HG03571 (cell line): ENCODE data around the gene ATIC.

Experiments used
- ATAC-seq: cut with Tn5 transposase; IDR thresholded peaks from one replicate; pipeline ENCODE4 v1.9.1; 2021; ENCODE audit not compliant: unreplicated experiment

Gene ATIC

GRCh38 chr2:215314896-215315295 lies 3.0 kb downstream of the ATIC start:
- ATAC-seq, result no peak

- ATAC-seq, result no peak
Measured at GRCh38 chr2:215315301-215315700, 3.4 kb downstream of the ATIC start.

- no peak for ATAC-seq
Measured at GRCh38 chr2:215316336-215316735, 4.5 kb downstream of the ATIC start.

DNA sequence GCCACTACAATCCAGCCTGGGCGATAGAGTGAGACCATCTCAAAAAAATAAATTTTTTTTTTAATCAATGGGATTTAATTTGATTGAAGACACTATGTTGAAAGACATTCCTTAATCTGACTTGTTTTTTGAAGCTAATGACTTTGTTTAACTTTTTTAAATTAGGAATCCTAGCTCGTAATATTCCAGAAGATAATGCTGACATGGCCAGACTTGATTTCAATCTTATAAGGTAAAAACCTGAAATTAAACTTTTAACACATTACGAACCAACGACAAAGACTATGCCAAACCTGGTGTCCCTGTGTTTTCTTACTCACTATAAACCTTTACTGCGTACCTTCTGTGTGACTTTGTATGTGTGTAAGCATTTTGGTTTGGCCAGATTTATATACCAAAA lies 7.6 kb downstream of the ATIC start:
- no peak for ATAC-seq

DNA sequence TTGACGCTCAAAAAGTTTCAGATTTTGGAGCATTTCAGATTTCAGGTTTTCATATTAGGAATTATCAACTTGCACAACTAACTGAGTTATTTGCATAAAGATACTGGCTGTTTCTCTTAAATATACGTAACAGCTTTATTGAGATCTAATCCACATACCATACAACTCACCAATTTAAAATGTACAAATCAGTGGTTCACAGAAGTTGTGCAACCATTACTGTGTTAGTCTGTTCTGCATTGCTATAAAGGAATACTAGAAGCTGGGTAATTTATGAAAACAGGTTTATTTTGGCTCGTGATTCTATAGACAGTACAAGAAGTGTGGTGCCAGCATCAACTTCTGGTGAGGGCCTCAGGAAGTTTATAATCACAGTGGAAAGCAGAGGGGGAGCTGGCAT lies 8.2 kb downstream of the ATIC start:
- ATAC-seq, result no peak

- no peak for ATAC-seq
Measured at GRCh38 chr2:215320679-215321078, 8.8 kb downstream of the ATIC start.

DNA sequence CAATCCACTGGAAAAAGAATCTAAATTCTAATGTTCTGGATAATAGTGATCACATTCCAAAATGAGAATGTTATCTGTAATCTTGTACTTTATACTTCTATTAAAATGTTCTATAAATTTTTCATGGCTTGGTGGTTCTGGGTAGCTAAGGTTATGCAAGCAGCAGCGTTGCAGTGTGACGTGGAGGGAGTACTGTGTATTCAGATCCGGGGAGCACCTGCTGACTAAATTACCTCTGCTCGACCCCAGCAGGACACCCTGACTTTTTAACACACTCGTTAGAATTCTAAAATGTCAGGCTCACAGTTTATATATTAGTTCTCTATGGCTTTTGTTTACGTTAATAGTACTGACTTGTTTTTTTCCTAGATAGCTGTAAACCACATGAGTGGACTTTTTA lies 13.0 kb downstream of the ATIC start:
- ATAC-seq, result no peak

- no peak for ATAC-seq
Measured at GRCh38 chr2:215328066-215328465, 16.2 kb downstream of the ATIC start.

GRCh38 chr2:215332872-215333595 lies 21.2 kb downstream of the ATIC start:
- peak; percentile 79 for ATAC-seq

- no peak for ATAC-seq
Measured at GRCh38 chr2:215338883-215339679, 27.2 kb downstream of the ATIC start.

DNA sequence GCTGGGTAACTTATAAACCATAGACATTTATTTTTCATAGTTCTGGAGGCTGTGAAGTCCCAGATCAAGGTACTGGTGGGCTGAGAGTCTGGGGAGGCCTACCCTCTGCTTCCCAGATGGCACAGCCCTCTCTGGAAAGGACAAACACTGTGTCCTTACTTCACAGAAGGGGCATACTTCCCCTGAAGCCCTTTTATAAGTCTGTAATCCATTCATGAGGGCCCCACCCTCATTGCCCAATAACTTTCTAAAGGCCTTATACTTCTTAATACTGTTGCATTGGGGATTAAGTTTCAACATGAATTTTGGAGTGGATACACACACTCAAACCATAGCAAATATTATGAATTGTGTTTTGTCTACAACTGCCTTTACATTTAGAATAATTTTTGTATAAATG lies 36.0 kb downstream of the ATIC start:
- ATAC-seq, result no peak

DNA sequence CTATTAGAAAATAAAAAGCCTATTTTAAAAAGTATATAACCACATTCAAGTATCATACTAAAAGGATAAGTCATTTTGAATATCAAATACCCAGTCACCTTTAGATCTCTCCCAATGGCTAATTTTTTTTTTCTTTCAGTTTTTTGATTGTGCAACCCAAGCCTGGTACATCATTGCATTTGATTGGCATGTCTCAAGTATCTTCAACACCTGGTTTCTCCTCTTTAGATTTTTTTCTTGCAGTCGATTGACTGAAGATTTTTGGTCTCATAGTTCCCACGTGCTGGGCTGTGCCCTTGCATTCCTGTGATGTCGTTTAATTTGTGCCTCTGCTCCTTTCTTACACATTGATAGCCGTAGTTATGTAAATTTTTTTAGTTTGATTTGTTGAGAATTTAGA lies 40.7 kb downstream of the ATIC start:
- no peak for ATAC-seq

- ATAC-seq, result no peak
Measured at GRCh38 chr2:215354771-215355695, 43.2 kb downstream of the ATIC start.

- no peak for ATAC-seq
Measured at GRCh38 chr2:215355801-215356200, 43.9 kb downstream of the ATIC start.

DNA sequence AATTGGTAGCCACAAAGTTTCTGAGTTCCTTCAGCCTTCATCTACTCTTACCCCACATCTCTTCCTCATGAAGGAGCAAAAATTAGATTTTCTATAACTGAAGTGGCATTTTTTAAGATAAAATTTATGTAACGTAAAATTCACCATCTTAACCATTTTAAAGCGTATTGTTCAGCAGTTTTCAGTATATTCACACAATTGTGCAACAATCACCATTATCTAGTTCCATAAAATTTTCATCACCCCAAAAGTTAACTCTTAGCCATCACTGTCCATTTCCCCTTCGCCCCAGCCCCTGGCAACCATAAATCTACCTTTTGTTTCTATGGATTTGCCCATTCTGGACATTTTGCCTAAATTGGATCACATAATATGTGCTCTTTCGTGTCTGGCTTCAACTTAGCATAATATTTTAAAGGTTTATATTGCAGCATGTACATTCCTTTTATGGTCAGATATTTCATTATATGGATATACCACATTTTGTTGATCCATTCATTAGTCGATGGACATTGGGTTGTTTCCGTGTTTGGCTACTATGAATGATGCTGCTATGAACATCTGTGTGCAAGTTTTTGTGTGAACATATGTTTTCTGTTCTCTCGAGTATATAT lies 44.6 kb downstream of the ATIC start:
- ATAC-seq, result no peak

DNA sequence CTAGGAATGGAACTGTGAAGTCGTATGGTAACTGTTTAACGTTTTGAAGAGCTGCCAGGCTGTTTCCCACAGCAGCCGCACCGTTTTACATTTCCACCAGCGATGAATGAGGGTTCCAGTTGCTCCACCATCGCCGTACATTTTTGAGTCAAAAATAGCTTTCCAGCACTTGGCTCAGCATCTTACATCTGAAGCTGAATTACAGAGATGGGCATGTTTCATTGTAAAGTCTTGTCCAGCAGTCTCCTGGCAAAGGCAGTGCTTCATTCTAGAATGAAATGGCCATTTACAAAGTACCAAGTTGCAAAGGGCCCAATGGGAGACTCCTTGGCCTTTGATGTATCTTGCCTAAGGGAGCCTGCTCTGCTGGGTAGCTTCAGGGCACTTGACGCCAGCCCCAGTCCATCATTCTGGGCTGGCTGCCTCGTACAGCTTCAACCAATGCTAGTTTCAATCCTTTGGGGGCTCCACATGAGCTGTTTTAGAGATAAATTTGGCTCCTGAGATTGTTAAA lies 45.1 kb downstream of the ATIC start:
- no peak for ATAC-seq

GRCh38 chr2:215357660-215358059 lies 45.8 kb downstream of the ATIC start:
- no peak for ATAC-seq

- ATAC-seq, result no peak
Measured at GRCh38 chr2:215358312-215358845, 46.5 kb downstream of the ATIC start.

DNA sequence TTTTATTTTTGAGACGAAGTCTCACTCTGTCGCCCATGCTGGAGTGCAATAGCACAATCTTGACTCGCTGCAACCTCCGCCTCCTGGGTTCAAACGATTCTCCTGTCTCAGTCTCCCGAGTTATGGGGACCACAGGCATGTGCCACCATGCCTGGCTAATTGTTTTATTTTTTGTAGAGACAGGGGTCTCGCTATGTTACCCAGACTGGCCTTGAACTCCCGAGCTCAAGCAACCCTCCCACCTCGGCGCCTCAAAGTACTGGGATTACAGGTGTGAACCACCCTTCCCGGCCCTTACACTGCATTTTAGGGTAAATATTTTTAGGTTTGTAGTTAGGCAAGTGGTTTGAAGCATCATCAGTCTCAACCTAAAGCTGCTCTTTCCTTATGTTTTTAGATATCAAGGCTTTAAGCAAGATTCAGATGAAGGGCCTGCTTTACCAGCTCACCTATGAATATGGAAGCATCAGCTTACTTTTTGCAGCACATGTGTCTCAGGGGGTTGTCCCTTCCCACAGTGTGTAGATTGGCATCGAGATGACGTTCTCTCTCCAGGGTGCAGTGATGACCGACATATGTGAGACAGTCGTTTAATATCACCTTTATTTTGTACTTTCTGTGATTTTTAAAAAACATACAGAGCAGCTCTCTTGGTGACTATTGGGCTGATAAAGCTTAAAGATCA lies 47.2 kb downstream of the ATIC start:
- no peak for ATAC-seq

GRCh38 chr2:215359576-215359922 lies 47.7 kb downstream of the ATIC start:
- no peak for ATAC-seq
